Subcutaneous abdominal adipose tissue (tissue), 5 donors: ENCODE measurements around the gene MNT.
A peak's percentile ranks its signal among the peaks of the same experiment; 100 is the strongest.

Source experiments
- H3K27ac ChIP-seq: one replicate; pipeline ENCODE4 v1.7.0; 2013; ENCODE audit warnings: low read depth, mild to moderate bottlenecking, inconsistent platforms, low read length, moderate library complexity
- H3K27me3 ChIP-seq, 5 donors: one replicate each; pipeline ENCODE4 v1.7.0; 2013; ENCODE audit warnings: low read length in 5 of 5, inconsistent platforms in 1 of 5; ENCODE audit not compliant: control insufficient read depth in 5 of 5, insufficient read depth in 4 of 5
- H3K36me3 ChIP-seq, 5 donors: one replicate each; pipeline ENCODE4 v1.7.0; 2013; ENCODE audit warnings: low read length in 5 of 5; ENCODE audit not compliant: control insufficient read depth in 5 of 5, insufficient read depth in 5 of 5
- H3K4me1 ChIP-seq, 5 donors: one replicate each; pipeline ENCODE4 v1.7.0; 2013; ENCODE audit warnings: low read length in 5 of 5, mild to moderate bottlenecking in 3 of 5, moderate library complexity in 1 of 5; ENCODE audit not compliant: control insufficient read depth in 5 of 5, insufficient read depth in 5 of 5
- H3K4me3 ChIP-seq, 5 donors: one replicate each; pipeline ENCODE4 v1.7.0; 2013; ENCODE audit warnings: low read length in 5 of 5, low read depth in 1 of 5
- H3K9ac ChIP-seq, 5 donors: one replicate each; pipeline ENCODE4 v1.7.0; 2013; ENCODE audit warnings: low read length in 5 of 5, mild to moderate bottlenecking in 4 of 5, moderate library complexity in 3 of 5
- H3K9me3 ChIP-seq, 5 donors: one replicate each; pipeline ENCODE4 v1.7.0; 2013; ENCODE audit warnings: low read length in 5 of 5; ENCODE audit not compliant: control insufficient read depth in 5 of 5
- donor health status: healthy.
- donor health status: healthy.
- donor health status: healthy.
- donor health status: healthy.
- donor health status: healthy.

The MNT gene

GRCh38 chr17:2390199-2390836, 10.5 kb downstream of the MNT start:
- H3K9ac ChIP-seq = peak overlapping the region in 3 of 5 donors; percentile 10 to 59 (median 44)
- H3K36me3 ChIP-seq = peaks cover 0 to 36% (median 30%) of the 10 kb centered on the region in 5 donors
- H3K9me3 ChIP-seq = no peaks in the 10 kb centered on the region
- H3K27me3 ChIP-seq = no peaks in the 10 kb centered on the region
- peaks cover 22 to 51% (median 41%) of the 10 kb centered on the region in 5 donors for H3K4me1 ChIP-seq
- H3K27ac ChIP-seq = peak overlapping the region; percentile 30
- no peak overlapping the region for H3K4me3 ChIP-seq

DNA sequence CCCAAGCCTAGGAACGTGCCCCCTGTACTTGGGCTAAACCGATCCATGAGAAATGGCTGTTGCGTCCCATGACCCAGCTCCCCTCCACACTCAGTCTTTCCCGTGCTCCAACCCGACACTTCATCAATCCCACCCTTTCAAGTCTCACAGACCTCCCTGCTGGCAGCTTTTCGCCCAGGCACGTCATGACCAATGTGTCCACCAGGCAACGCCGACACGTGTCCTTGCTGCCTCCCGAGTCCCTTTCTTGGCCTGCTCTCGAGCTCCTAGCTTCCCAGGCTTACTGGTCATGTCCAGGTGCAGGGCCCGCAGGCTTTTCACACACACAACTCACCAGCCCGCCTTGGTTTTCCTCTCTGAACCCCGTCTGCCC, 12.2 kb downstream of the MNT start:
- H3K27me3 ChIP-seq = no peaks in the 10 kb centered on the region
- H3K4me3 ChIP-seq = no peak overlapping the region
- peaks cover 18 to 42% (median 26%) of the 10 kb centered on the region in 5 donors for H3K4me1 ChIP-seq
- no peaks in the 10 kb centered on the region for H3K9me3 ChIP-seq
- H3K36me3 ChIP-seq = peaks cover 0 to 38% (median 37%) of the 10 kb centered on the region in 5 donors
- H3K9ac ChIP-seq = no peak overlapping the region
- H3K27ac ChIP-seq = no peak overlapping the region

DNA sequence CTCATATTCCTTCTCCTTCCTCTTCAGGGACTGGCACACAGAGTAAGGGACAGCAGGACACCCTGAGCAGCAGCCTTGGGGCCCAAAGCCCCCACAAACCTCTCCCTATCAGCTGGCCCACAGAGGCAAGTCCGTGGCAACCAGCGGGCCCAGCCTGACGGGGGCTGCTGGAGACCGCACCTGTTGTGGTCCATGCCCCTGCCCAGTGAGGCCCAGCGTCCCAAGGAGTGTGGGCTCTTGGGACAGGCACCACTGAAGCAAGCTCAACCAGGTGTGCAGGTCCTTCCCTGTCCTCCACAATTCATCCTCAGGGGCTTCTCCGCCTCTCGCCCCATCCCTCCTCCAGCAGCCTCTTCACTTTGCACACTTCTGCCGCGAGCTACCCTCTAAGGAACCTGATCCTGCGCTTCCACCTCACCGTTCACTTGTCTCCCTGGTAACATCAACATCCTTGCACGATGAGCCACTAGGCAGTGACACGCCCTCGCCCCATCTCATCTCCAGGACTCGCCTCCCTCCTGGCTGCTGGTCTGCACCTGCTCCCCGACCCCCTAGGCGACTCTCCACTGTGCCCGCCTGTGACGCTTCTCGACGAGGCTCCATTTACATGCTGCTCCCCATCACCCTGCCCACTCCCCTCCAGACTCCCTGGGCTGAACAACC, 12.7 kb downstream of the MNT start:
- Histone ChIP-seq H3K4me3 (no peak overlapping the region), H3K9me3 (no peaks in the 10 kb centered on the region), H3K9ac (no peak overlapping the region), H3K4me1 (peaks cover 18 to 40% (median 27%) of the 10 kb centered on the region in 5 donors), H3K36me3 (peaks cover 0 to 39% (median 37%) of the 10 kb centered on the region in 5 donors), H3K27me3 (no peaks in the 10 kb centered on the region), H3K27ac (no peak overlapping the region)

DNA sequence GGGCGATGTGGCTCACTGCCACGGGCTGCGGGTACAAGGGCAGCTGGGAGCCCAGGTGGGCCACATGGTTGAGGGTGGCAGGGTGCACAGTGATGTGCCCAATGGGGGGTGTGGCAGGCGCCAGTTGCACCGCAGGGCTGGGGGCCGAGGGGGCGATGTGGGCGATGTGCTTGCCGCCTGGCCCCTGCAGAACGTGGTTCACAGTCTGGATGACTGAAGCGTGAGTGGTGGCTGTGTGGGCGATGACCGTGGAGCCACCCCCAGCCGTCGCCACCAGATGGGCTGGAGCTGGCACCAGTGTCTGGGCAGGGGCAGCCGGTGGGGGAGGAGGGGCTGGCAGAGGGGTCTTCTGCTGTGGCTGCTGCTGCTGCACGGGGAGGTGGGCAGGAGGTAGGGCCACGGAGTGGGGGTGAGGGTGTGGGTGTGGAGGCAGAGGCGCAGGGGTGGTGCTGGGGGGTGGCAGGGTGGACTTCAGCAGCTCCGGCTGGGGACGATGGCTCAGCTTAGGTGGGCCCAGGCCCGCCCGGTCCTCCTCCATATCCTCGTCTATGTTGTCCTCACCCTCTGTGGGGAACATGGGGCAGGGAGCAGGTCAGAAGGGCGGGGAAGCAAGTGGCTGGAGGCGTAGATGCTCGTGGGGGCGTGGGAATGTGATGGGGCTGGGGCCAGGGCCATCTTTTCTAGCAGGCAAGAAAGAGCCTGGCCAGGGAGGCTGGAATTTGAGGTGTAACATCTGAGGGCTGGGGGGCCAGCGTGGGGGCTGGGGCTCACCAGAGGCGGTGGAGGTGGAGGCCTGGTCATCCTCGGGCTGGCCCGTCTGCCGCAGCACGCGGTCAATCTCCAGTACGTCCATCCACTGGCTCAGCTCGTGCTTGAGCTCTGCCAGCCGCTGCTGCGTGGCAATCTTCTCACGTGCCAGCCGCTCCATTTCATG, 13.5 kb downstream of the MNT start:
- H3K4me1 ChIP-seq = peaks cover 18 to 45% (median 34%) of the 10 kb centered on the region in 5 donors
- H3K9me3 ChIP-seq = no peaks in the 10 kb centered on the region
- no peak overlapping the region for H3K27ac ChIP-seq
- H3K36me3 ChIP-seq = peaks cover 0 to 40% (median 37%) of the 10 kb centered on the region in 5 donors
- no peak overlapping the region for H3K9ac ChIP-seq
- H3K27me3 ChIP-seq = no peaks in the 10 kb centered on the region
- no peak overlapping the region for H3K4me3 ChIP-seq

DNA sequence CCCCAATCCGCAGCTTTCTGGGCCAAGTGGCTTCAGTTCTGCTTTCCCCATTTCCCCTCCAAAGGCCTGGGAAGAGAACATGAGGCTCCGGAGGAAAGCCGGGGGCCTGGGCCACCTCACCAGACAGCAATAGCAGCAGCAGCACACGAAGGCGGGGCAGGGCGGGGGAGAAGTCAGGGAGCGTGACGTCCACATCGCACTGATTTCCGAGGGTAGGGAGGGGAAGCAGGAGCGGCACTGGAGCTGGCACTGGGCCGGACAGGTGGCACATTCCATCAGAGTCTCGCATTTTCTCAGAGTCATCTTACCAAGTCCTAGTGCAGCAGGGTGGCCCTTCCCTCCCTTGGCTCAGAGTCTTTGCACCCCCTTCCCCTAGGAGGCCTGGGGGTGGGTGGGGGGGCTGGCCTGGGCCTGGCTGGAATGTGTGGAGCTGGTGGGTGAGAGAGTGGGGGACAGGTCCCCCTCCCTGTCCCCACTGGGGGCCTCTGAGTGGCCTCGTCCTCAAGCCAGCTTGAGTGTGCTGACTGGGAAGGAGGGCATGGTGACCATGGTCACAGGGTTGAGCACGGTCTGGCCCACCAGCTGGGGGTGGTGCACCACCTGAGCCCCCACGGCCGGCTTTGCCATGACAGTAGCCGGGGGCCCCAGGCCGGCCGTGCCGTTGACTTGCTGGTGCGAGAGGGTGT, 14.3 kb downstream of the MNT start:
- no peak overlapping the region for H3K4me3 ChIP-seq
- H3K36me3 ChIP-seq = peaks cover 0 to 42% (median 37%) of the 10 kb centered on the region in 5 donors
- H3K9me3 ChIP-seq = no peaks in the 10 kb centered on the region
- peaks cover 12 to 41% (median 34%) of the 10 kb centered on the region in 5 donors for H3K4me1 ChIP-seq
- no peak overlapping the region for H3K9ac ChIP-seq
- no peak overlapping the region for H3K27ac ChIP-seq
- H3K27me3 ChIP-seq = no peaks in the 10 kb centered on the region

GRCh38 chr17:2385240-2386210, 15.3 kb downstream of the MNT start:
- Histone ChIP-seq H3K4me1 (peaks cover 5 to 31% (median 27%) of the 10 kb centered on the region in 5 donors), H3K9ac (no peak overlapping the region), H3K4me3 (no peak overlapping the region), H3K36me3 (peaks cover 0 to 50% (median 45%) of the 10 kb centered on the region in 5 donors), H3K27ac (no peak overlapping the region), H3K27me3 (no peaks in the 10 kb centered on the region), H3K9me3 (no peaks in the 10 kb centered on the region)

DNA sequence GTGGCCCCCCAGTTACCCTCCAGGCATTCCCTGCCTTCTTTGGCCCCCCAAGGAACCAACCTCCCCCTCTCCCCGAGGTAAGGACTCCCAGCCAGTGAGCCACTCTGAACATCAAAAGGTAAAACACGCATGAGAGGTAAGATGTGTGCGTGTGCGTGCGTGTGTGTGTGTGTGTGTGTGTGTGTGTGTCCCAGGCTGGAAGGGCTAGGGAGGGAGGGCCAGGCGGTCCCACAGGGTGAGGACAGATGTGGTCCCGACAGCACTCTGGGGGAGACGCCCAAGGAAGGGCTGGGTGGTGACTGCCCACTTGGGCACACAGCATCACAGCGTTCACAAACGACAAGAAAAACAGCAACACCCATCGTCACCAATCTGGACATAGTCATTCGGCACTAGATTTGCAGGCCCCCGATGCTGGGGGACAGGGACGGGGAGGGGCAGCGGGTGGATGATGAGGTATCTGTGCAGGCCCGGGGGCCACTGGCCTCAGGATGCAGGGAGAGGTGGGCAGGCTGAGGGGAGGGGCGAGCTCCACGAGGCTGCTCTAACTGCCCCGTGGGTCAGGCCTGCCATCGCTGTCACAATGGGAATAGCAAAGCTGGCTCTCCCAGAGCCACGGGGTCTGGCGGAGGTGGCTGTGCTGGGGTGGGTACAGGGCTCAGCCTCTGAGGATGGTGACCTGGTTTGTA, 16.3 kb downstream of the MNT start:
- Histone ChIP-seq H3K9me3 (no peaks in the 10 kb centered on the region), H3K27ac (no peak overlapping the region), H3K4me3 (no peak overlapping the region), H3K27me3 (no peaks in the 10 kb centered on the region), H3K36me3 (peaks cover 0 to 60% (median 50%) of the 10 kb centered on the region in 5 donors), H3K4me1 (peaks cover 0 to 26% (median 20%) of the 10 kb centered on the region in 5 donors), H3K9ac (no peak overlapping the region)

- H3K36me3 ChIP-seq = peaks cover 0 to 65% (median 59%) of the 10 kb centered on the region in 5 donors
These were observed 17.2 kb downstream of the MNT start for GRCh38 chr17:2383628-2384167.

More at GRCh38 chr17:2383628-2384167, 17.2 kb downstream of the MNT start:
- no peak overlapping the region for H3K9ac ChIP-seq
- no peaks in the 10 kb centered on the region for H3K27me3 ChIP-seq
- H3K27ac ChIP-seq = peak overlapping the region; percentile 16
- peaks cover 0 to 26% (median 20%) of the 10 kb centered on the region in 5 donors for H3K4me1 ChIP-seq
- no peak overlapping the region for H3K4me3 ChIP-seq
- no peaks in the 10 kb centered on the region for H3K9me3 ChIP-seq
